HepG2 (cell line): ENCODE results near the gene ABTB2. TPM values are rescaled to one million over a fixed set of nuclear protein-coding genes. Genes with fewer than 3 reads are reported as not detected.

Experiments
- DPF2 ChIP-seq: sonication (generic); formaldehyde crosslinking; IDR thresholded peaks from 2 replicates; pipeline ENCODE4 v1.4.0; 2020; ENCODE audit warnings: mild to moderate bottlenecking, low read depth, missing genetic modification reagents, borderline replicate concordance
- ETV5 ChIP-seq: IDR thresholded peaks from 2 replicates; pipeline ENCODE4 v1.6.1; 2018; ENCODE audit warnings: missing biosample characterization, missing genetic modification reagents, inconsistent platforms, borderline replicate concordance
- KLF15 ChIP-seq: sonication (generic); formaldehyde crosslinking; IDR thresholded peaks from 2 replicates; pipeline ENCODE4 v1.8.1; 2023; ENCODE audit warnings: borderline replicate concordance, mild to moderate bottlenecking, inconsistent platforms, missing genetic modification reagents, mixed read lengths
- MAX ChIP-seq: IDR thresholded peaks from 2 replicates; pipeline ENCODE4 v1.6.1; 2012; ENCODE audit warnings: inconsistent platforms
- MAZ ChIP-seq, 2 experiments: sonication (generic) in 1 of 2; formaldehyde crosslinking in 1 of 2; IDR thresholded peaks; 2 replicates each; pipeline versions ENCODE4 v1.5.0 to v1.6.1; 2012 to 2020; ENCODE audit warnings: low read depth in 2 of 2, mild to moderate bottlenecking in 2 of 2, borderline replicate concordance in 1 of 2, improper control_type of control experiment in 1 of 2, low read length in 1 of 2, missing genetic modification reagents in 1 of 2, moderate library complexity in 1 of 2
- NFRKB ChIP-seq: fragments of 450-650 bp; IDR thresholded peaks from 2 replicates; pipeline ENCODE4 v1.6.1; 2017
- PPARG ChIP-seq: conservative IDR thresholded peaks from 2 replicates; pipeline ENCODE4 v1.6.1; 2016; ENCODE audit warnings: missing biosample characterization, missing genetic modification reagents
- RORA ChIP-seq: sonication (generic); formaldehyde crosslinking; IDR thresholded peaks from 2 replicates; pipeline ENCODE4 v1.5.0; 2020; ENCODE audit warnings: mild to moderate bottlenecking, missing genetic modification reagents, moderate library complexity
- THAP7 ChIP-seq: sonication (generic); formaldehyde crosslinking; IDR thresholded peaks from 2 replicates; pipeline ENCODE4 v1.8.1; 2023; ENCODE audit warnings: mild to moderate bottlenecking, missing genetic modification reagents
- ZNF407 ChIP-seq: sonication (generic); formaldehyde crosslinking; IDR thresholded peaks from one replicate; pipeline ENCODE4 v1.5.1; 2020; ENCODE audit warnings: mild to moderate bottlenecking, missing genetic modification reagents; ENCODE audit errors: not compliant biosample characterization
- ZNF44 ChIP-seq: sonication (generic); formaldehyde crosslinking; IDR thresholded peaks from 2 replicates; pipeline ENCODE4 v1.5.1; 2020; ENCODE audit warnings: mild to moderate bottlenecking, missing genetic modification reagents
- ZNF776 ChIP-seq: sonication (generic); formaldehyde crosslinking; IDR thresholded peaks from 2 replicates; pipeline ENCODE4 v1.4.0; 2020; ENCODE audit warnings: mild to moderate bottlenecking, missing genetic modification reagents
- polyA plus RNA-seq, 8 experiments: library from polyadenylated mRNA; depleted of rRNA in 3 of 8; stranded (reverse) in 7 of 8; unstranded in 1 of 8; fragments of >200 nt; fragmentation: Illumina TruSeq in 4 of 8; extraction: Trizol in 4 of 8; gene quantifications; 2 replicates each; pipeline versions ENCODE4 v1.2.1 to v1.2.3, GENCODE V29; 2011 to 2016; ENCODE audit warnings: low read depth in 4 of 8, missing spikeins in 1 of 8, mixed read lengths in 1 of 8; ENCODE audit not compliant: insufficient read depth in 1 of 8
- total RNA-seq, 5 experiments: library from RNA; depleted of rRNA; stranded (reverse); fragments of >200 nt; fragmentation: Illumina TruSeq; extraction: Trizol; gene quantifications; 2 replicates each; pipeline ENCODE4 v1.2.3, GENCODE V29; 2016; ENCODE audit warnings: low read depth in 1 of 5
- TF ChIP-seq, protein P1 (sequence below): sonication (generic); formaldehyde crosslinking; IDR thresholded peaks from 2 replicates; pipeline ENCODE4 v1.4.0; 2020; ENCODE audit warnings: missing genetic modification reagents, mild to moderate bottlenecking, borderline replicate concordance
- TF ChIP-seq, protein P2 (sequence below): sonication (generic); formaldehyde crosslinking; IDR thresholded peaks from 2 replicates; pipeline ENCODE4 v1.9.0; 2021; ENCODE audit warnings: missing genetic modification reagents, mild to moderate bottlenecking, borderline replicate concordance

The ABTB2 gene
- total and polyA plus RNA-seq, 2 of the 13 experiments (the other 11 are each of a cell fraction or from before 2014, with no cell fraction given), result 5.1 to 15.4 TPM

GRCh38 chr11:34356913-34357700 lies 703 bp downstream of the ABTB2 start (continued):
- TF ChIP-seq ZNF407 (CRISPR knock-in tag) (peak; percentile 61), PPARG (CRISPR knock-in tag) (no peak), DPF2 (CRISPR knock-in tag) (no peak), THAP7 (CRISPR knock-in tag) (0 out of 2 replicates have a peak, but pooled peaks have one; percentile 53), ZNF776 (CRISPR knock-in tag) (peak; percentile 84; the same call in 1 of the 2 replicates), MAZ (IDR thresholded peaks at IDR 0.05; ENCODE audit: borderline replicate concordance, low read depth, low read length) (no peak), MAZ (CRISPR knock-in tag; IDR thresholded peaks at IDR 0.05; ENCODE audit: low read depth) (peak; percentile 47; the same call in 1 of the 2 replicates), MAX (peak; percentile 76), NFRKB (no peak), ZNF44 (CRISPR knock-in tag) (no peak), KLF15 (CRISPR knock-in tag) (0 out of 2 replicates have a peak, but pooled peaks have one; percentile 63), ETV5 (CRISPR knock-in tag) (0 out of 2 replicates have a peak, but pooled peaks have one; percentile 4), RORA (no peak)
- TF ChIP-seq, protein P1, sequence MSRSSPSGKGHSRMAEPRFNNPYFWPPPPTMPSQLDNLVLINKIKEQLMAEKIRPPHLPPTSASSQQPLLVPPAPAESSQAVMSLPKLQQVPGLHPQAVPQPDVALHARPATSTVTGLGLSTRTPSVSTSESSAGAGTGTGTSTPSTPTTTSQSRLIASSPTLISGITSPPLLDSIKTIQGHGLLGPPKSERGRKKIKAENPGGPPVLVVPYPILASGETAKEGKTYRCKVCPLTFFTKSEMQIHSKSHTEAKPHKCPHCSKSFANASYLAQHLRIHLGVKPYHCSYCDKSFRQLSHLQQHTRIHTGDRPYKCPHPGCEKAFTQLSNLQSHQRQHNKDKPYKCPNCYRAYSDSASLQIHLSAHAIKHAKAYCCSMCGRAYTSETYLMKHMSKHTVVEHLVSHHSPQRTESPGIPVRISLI (CRISPR knock-in tag), result peak; percentile 14; the same call in 1 of the 2 replicates
- TF ChIP-seq, protein P2, sequence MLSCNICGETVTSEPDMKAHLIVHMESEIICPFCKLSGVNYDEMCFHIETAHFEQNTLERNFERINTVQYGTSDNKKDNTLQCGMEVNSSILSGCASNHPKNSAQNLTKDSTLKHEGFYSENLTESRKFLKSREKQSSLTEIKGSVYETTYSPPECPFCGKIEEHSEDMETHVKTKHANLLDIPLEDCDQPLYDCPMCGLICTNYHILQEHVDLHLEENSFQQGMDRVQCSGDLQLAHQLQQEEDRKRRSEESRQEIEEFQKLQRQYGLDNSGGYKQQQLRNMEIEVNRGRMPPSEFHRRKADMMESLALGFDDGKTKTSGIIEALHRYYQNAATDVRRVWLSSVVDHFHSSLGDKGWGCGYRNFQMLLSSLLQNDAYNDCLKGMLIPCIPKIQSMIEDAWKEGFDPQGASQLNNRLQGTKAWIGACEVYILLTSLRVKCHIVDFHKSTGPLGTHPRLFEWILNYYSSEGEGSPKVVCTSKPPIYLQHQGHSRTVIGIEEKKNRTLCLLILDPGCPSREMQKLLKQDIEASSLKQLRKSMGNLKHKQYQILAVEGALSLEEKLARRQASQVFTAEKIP (CRISPR knock-in tag), result no peak
